HG03139 (cell line): ENCODE measurements around the gene CBFA2T2.
"Not testable (repeated sequence)": the region's sequence is repeated elsewhere in the genome, so short reads cannot be mapped to it uniquely, and the experiment has no call there.

Experiments
- ATAC-seq: cut with Tn5 transposase; IDR thresholded peaks from one replicate; pipeline ENCODE4 v1.9.1; 2021; ENCODE audit not compliant: unreplicated experiment

CBFA2T2 gene

GRCh38 chr20:33490023-33490933, at the start of gene CBFA2T2:
TSS of gene CBFA2T2 (plus strand) at chr20:33490096. CDS start at chr20:33490268, 172 bp downstream.
- peak; percentile 39 for ATAC-seq

GRCh38 chr20:33440562-33440961, 49.3 kb upstream of the CBFA2T2 start:
- ATAC-seq, result not testable (repeated sequence)

GRCh38 chr20:33441142-33441955, 48.5 kb upstream of the CBFA2T2 start:
- ATAC-seq, result no peak

- ATAC-seq, result no peak
Observed at GRCh38 chr20:33442136-33443005, 47.5 kb upstream of the CBFA2T2 start.

GRCh38 chr20:33443006-33443511, 46.8 kb upstream of the CBFA2T2 start:
- ATAC-seq, result peak; percentile 6

- peak; percentile 75 for ATAC-seq
Observed at GRCh38 chr20:33443512-33444239, 46.2 kb upstream of the CBFA2T2 start, which contains the start of gene SNTA1. TSS of gene SNTA1 (minus strand) at chr20:33443763. CDS start at chr20:33443620, 143 bp downstream.

GRCh38 chr20:33444797-33445560, 44.9 kb upstream of the CBFA2T2 start:
- ATAC-seq, result no peak

GRCh38 chr20:33445881-33446625, 43.8 kb upstream of the CBFA2T2 start:
- ATAC-seq, result no peak

- ATAC-seq, result no peak
Observed at GRCh38 chr20:33450867-33451266, 39.0 kb upstream of the CBFA2T2 start.

GRCh38 chr20:33456916-33457642, 32.8 kb upstream of the CBFA2T2 start:
- ATAC-seq, result not testable (repeated sequence)

- ATAC-seq, result no peak
Observed at GRCh38 chr20:33459599-33459998, 30.3 kb upstream of the CBFA2T2 start.

GRCh38 chr20:33460711-33461110, 29.2 kb upstream of the CBFA2T2 start:
- no peak for ATAC-seq

GRCh38 chr20:33463332-33464101, 26.4 kb upstream of the CBFA2T2 start:
- ATAC-seq, result no peak

GRCh38 chr20:33464759-33465158, 25.1 kb upstream of the CBFA2T2 start:
- not testable (repeated sequence) for ATAC-seq

- no peak for ATAC-seq
Observed at GRCh38 chr20:33465481-33466302, 24.2 kb upstream of the CBFA2T2 start.

- ATAC-seq, result no peak
Observed at GRCh38 chr20:33466303-33466646, 23.6 kb upstream of the CBFA2T2 start.
